Measurements from ENCODE around the gene BEND3.
"Not testable (repeated sequence)": the region's sequence is repeated elsewhere in the genome, so short reads cannot be mapped to it uniquely, and the experiment has no call there.

Gene BEND3

DNA sequence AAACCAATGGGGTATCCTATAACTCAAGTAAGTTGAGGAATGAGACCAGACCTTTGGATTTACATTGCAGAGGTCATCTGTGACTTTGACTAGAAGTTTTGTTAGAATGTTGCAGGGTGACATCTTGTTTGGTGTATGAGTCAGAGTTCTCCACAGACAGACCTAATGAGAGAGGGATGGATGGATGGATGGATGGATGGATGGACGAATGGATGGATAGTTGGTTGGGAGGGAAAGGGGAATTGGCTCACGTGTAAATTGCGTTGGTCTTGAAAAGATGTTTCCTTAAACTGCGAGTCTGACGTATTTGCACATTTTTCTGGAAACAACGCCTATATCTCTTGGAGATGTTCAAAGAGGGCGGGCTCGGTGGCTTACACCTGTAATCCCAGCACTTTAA is 88.3 kb downstream of the BEND3 start:
- DNase-seq: no peak

DNA sequence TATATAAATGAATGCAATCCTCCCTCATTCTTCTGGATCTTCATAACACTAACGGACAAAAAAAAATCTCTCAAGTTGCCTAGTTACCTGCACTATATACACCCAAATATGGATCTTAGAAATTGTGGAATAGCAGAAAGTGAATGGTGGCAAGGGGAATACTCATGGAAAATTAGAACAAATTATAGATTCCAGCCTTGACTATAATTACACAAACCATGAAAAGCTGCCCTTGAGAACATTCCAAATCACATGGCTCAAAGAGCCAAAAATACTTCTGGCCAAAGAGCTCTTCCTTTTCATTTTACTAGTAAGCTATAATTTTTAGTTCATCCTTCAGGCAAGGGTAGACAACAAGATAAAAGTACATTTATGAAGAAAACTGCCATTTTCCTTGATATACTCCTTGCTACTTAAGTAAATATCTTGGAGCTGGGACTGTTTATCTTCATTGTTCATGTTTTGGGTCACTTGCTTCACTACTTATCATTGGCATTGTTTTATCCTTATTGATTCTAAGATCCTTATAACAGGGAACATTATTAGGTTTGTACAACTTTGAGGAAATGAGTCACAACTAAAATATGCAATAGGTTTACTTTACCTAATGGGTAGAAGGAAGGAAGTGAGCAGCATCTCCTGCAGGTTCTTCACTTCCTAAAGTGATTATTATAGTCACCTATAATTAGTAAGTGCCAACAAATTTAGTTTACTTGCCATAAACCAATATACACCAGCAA is 93.7 kb downstream of the BEND3 start:
- DNase-seq: no peak

DNA sequence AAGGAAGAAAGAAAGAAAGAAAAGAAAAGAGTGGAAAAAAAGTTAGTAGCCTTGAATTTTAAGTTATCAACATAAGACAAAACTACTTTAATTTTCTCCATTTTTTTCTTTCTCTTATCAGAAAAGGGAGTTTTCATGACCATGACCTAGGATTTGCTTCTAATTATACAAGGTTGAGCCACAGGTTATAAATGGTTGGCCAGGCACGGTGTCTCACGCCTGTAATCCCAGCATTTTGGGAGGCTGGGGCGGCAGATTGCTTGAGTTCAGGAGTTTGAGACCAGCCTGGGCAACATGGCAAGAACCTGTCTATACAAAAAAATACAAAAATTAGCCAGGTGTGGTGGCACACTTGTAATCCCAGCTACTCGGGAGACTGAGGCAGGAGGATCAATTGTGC is 95.1 kb downstream of the BEND3 start:
- no peak for DNase-seq

DNA sequence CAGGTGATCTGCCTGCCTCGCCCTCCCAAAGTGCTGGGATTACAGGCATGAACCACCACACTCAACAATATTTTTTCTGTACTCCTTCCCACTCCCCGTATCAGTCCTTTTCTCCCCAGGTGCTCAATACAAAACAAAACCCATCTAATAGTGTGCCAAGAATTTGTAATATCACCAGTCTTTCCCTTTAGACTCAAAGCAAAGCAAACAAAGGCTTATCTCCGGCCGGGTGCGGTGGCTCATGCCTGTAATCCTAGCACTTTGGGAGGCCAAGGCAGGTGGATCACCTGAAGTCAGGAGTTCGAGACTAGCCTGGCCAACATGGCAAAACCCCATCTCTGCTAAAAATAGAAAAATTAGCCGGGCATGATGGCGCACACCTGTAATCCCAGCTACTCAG is 95.7 kb downstream of the BEND3 start:
- not testable (repeated sequence) for DNase-seq

GRCh38 chr6:107019047-107019446 is 96.3 kb downstream of the BEND3 start:
- no peak for DNase-seq
